Gastroesophageal sphincter (tissue), 3 donors: ENCODE measurements around the gene CRLF2.

ENCODE experiments used
- POLR2A ChIP-seq, 2 donors: fragments of 450-650 bp; IDR thresholded peaks; one replicate each; pipeline ENCODE4 v1.6.1; 2017; ENCODE audit warnings: antibody characterized with exemption in 2 of 2, mild to moderate bottlenecking in 2 of 2, moderate library complexity in 1 of 2
- POLR2AphosphoS5 ChIP-seq: sonication (generic); formaldehyde crosslinking; IDR thresholded peaks from one replicate; pipeline ENCODE4 v1.6.1; 2017; ENCODE audit warnings: antibody characterized with exemption
- TF ChIP-seq, protein P1 (sequence below), 4 experiments: fragments of 200-600 bp in 2 of 4; fragments of 450-650 bp in 2 of 4; sonication (generic) in 1 of 4; IDR thresholded peaks; one replicate each; pipeline ENCODE4 v1.5.1; 2017 to 2019; ENCODE audit warnings: antibody characterized with exemption in 4 of 4, mild to moderate bottlenecking in 2 of 4, moderate library complexity in 2 of 4

DNA sequence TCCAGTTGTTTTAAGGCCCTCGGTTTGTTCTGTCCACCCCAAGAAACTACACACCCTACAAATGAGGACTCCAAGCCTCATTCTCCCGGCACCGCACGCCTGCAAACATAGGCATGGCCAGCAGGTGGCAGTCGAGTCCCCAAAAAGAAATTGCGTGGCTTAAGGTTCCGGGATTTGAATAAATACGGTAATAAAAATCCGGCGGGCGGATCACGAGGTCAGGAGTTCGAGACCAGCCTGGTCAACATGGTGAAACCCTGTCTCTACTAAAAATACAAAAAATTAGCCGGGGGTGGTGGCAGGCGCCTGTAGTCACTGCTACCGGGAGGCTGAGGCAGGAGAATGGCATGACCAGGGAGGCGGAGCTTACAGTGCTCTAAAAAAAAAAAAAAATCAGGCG lies 34.4 kb upstream of the CRLF2 start:
- TF ChIP-seq POLR2AphosphoS5 (no peak), POLR2A (IDR thresholded peaks at IDR 0.05) (no peak)
- TF ChIP-seq, protein P1, sequence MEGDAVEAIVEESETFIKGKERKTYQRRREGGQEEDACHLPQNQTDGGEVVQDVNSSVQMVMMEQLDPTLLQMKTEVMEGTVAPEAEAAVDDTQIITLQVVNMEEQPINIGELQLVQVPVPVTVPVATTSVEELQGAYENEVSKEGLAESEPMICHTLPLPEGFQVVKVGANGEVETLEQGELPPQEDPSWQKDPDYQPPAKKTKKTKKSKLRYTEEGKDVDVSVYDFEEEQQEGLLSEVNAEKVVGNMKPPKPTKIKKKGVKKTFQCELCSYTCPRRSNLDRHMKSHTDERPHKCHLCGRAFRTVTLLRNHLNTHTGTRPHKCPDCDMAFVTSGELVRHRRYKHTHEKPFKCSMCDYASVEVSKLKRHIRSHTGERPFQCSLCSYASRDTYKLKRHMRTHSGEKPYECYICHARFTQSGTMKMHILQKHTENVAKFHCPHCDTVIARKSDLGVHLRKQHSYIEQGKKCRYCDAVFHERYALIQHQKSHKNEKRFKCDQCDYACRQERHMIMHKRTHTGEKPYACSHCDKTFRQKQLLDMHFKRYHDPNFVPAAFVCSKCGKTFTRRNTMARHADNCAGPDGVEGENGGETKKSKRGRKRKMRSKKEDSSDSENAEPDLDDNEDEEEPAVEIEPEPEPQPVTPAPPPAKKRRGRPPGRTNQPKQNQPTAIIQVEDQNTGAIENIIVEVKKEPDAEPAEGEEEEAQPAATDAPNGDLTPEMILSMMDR (IDR thresholded peaks at IDR 0.05), result peak; percentile 57 to 83 (median 70)
